ENCODE results near the gene IL6ST.
"Not testable (repeated sequence)": the region's sequence is repeated elsewhere in the genome, so short reads cannot be mapped to it uniquely, and the experiment has no call there.

The IL6ST gene

GRCh38 chr5:56003179-56003578 is 8.4 kb upstream of the IL6ST start:
- no peak overlapping the region for H3K4me3 ChIP-seq (replicated peaks in 1 of 2; ENCODE audit: low read depth in 2 of 2, low read length in 2 of 2)
- DNase-seq (ENCODE audit: low read depth in 2 of 2) = peak; percentile 54 to 60
- no peak for TF ChIP-seq CTCF (IDR thresholded peaks at IDR 0.05; ENCODE audit: low read depth, low read length)

- no peak for DNase-seq (ENCODE audit: low read depth in 2 of 2)
- no peak overlapping the region for H3K4me3 ChIP-seq (replicated peaks in 1 of 2; ENCODE audit: low read depth in 2 of 2, low read length in 2 of 2)
- no peak for TF ChIP-seq CTCF (IDR thresholded peaks at IDR 0.05; ENCODE audit: low read depth, low read length)
Measured at GRCh38 chr5:56002303-56002702, 7.5 kb upstream of the IL6ST start.

- not testable (repeated sequence) for DNase-seq (ENCODE audit: low read depth in 2 of 2); H3K4me3 ChIP-seq (replicated peaks in 1 of 2; ENCODE audit: low read depth in 2 of 2, low read length in 2 of 2)
Measured at GRCh38 chr5:56000221-56000620, 5.5 kb upstream of the IL6ST start.

GRCh38 chr5:55998966-55999365 is 4.2 kb upstream of the IL6ST start:
- no peak overlapping the region for H3K4me3 ChIP-seq (replicated peaks in 1 of 2; ENCODE audit: low read depth in 2 of 2, low read length in 2 of 2)
- TF ChIP-seq CTCF (IDR thresholded peaks at IDR 0.05; ENCODE audit: low read depth, low read length) = no peak
- no peak for DNase-seq (ENCODE audit: low read depth in 2 of 2)

GRCh38 chr5:55997742-55998351 is 3.1 kb upstream of the IL6ST start:
- no peak overlapping the region for H3K4me3 ChIP-seq (replicated peaks in 1 of 2; ENCODE audit: low read depth in 2 of 2, low read length in 2 of 2)
- TF ChIP-seq CTCF (IDR thresholded peaks at IDR 0.05; ENCODE audit: low read depth, low read length) = no peak
- DNase-seq (ENCODE audit: low read depth in 2 of 2) = peak in 1 of 2 donors; percentile 75

- peak; percentile 97 to 100 for DNase-seq (ENCODE audit: low read depth in 2 of 2)
- TF ChIP-seq CTCF (IDR thresholded peaks at IDR 0.05; ENCODE audit: low read depth, low read length) = no peak
- peak overlapping the region; percentile 74 to 86 for H3K4me3 ChIP-seq (replicated peaks in 1 of 2; ENCODE audit: low read depth in 2 of 2, low read length in 2 of 2)
Measured at GRCh38 chr5:55994998-55995914, 493 bp upstream of the IL6ST start.

- DNase-seq (ENCODE audit: low read depth in 2 of 2) = peak in 1 of 2 donors; percentile 43
- peak overlapping the region; percentile 74 to 86 for H3K4me3 ChIP-seq (replicated peaks in 1 of 2; ENCODE audit: low read depth in 2 of 2, low read length in 2 of 2)
- no peak for TF ChIP-seq CTCF (IDR thresholded peaks at IDR 0.05; ENCODE audit: low read depth, low read length)
Measured at GRCh38 chr5:55993731-55994494, 850 bp downstream of the IL6ST start.
